ENCODE measurements around the gene C1orf94. TPM values are rescaled to one million over a fixed set of nuclear protein-coding genes. Genes with fewer than 3 reads are reported as not detected.

Gene C1orf94
- total RNA-seq, 1 experiment from 2014 or later, result not detected

DNA sequence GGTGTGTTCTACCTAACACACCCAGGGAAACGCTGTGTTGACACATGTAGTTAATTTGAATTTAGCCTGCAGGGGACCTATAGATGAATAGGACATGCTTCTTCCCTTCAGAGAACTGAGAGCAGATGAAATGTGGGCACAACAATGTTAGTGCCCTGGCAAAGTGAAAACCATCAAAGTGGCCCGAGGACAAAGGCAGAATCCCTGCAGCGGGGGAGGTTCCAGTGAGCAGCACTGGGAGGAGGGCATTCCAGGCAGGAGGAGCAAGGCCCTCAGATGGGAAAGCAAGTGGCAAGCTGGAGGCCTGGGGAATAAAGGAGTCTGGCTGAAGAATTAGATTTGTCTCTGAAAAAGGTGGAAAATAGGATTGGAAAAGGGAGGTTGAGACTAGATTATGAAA, 37.2 kb downstream of the C1orf94 start:
- Mint-ChIP-seq H3K27ac (ENCODE audit: unreplicated experiment) (no peak overlapping the region), H3K27me3 (ENCODE audit: unreplicated experiment) (no peaks in the 10 kb centered on the region), H3K4me1 (ENCODE audit: low read depth, unreplicated experiment) (no peaks in the 10 kb centered on the region), H3K36me3 (ENCODE audit: insufficient read depth, unreplicated experiment) (no peaks in the 10 kb centered on the region), H3K9me3 (ENCODE audit: low read depth, unreplicated experiment) (peaks cover 3% of the 10 kb centered on the region), H3K4me3 (ENCODE audit: low read depth, unreplicated experiment) (no peak overlapping the region)
- TF ChIP-seq, protein P1, sequence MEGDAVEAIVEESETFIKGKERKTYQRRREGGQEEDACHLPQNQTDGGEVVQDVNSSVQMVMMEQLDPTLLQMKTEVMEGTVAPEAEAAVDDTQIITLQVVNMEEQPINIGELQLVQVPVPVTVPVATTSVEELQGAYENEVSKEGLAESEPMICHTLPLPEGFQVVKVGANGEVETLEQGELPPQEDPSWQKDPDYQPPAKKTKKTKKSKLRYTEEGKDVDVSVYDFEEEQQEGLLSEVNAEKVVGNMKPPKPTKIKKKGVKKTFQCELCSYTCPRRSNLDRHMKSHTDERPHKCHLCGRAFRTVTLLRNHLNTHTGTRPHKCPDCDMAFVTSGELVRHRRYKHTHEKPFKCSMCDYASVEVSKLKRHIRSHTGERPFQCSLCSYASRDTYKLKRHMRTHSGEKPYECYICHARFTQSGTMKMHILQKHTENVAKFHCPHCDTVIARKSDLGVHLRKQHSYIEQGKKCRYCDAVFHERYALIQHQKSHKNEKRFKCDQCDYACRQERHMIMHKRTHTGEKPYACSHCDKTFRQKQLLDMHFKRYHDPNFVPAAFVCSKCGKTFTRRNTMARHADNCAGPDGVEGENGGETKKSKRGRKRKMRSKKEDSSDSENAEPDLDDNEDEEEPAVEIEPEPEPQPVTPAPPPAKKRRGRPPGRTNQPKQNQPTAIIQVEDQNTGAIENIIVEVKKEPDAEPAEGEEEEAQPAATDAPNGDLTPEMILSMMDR (IDR thresholded peaks at IDR 0.05; ENCODE audit: unreplicated experiment), result no peak
- CTCF ChIA-PET, result no interaction called here
- no peak for DNase-seq
- intact Hi-C loops (cut with micrococcal nuclease; ENCODE audit: unreplicated experiment), result no loop called here
- BruUV-seq (replicated peaks), result no TSS peak

GRCh38 chr1:34231441-34231840, 54.7 kb downstream of the C1orf94 start:
- TF ChIP-seq, protein P1 (IDR thresholded peaks at IDR 0.05; ENCODE audit: unreplicated experiment), result no peak
- Mint-ChIP-seq H3K4me1 (ENCODE audit: low read depth, unreplicated experiment) (no peaks in the 10 kb centered on the region), H3K4me3 (ENCODE audit: low read depth, unreplicated experiment) (no peak overlapping the region), H3K36me3 (ENCODE audit: insufficient read depth, unreplicated experiment) (no peaks in the 10 kb centered on the region), H3K27ac (ENCODE audit: unreplicated experiment) (no peak overlapping the region), H3K9me3 (ENCODE audit: low read depth, unreplicated experiment) (peaks cover 11% of the 10 kb centered on the region), H3K27me3 (ENCODE audit: unreplicated experiment) (peaks cover 15% of the 10 kb centered on the region)
- BruUV-seq (replicated peaks), result no TSS peak
- intact Hi-C loops (cut with micrococcal nuclease; ENCODE audit: unreplicated experiment), result no loop called here
- DNase-seq, result no peak
- CTCF ChIA-PET, result no interaction called here

DNA sequence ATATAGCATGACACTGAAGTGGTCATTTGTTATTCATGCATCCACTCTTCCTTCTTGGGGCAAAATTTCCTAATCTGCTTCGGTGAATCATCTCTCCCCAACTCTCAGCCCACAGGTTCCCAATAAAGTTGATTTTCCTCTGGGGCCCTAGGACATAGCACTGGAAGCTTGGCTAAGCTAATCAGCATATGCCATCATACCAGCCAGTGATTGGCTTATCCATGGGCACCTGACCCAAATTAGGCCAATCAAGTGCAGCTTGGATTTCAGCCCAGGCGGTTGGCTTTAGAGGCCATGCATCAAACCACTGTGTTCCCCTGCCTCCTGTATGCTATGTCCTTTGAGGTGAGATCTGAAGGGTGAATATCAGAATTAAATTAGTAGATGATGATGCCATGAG, 58.9 kb downstream of the C1orf94 start:
- Mint-ChIP-seq H3K4me1 (ENCODE audit: low read depth, unreplicated experiment) (no peaks in the 10 kb centered on the region), H3K27ac (ENCODE audit: unreplicated experiment) (no peak overlapping the region), H3K4me3 (ENCODE audit: low read depth, unreplicated experiment) (no peak overlapping the region), H3K9me3 (ENCODE audit: low read depth, unreplicated experiment) (peaks cover 16% of the 10 kb centered on the region), H3K36me3 (ENCODE audit: insufficient read depth, unreplicated experiment) (no peaks in the 10 kb centered on the region), H3K27me3 (ENCODE audit: unreplicated experiment) (peaks cover 15% of the 10 kb centered on the region)
- intact Hi-C loops (cut with micrococcal nuclease; ENCODE audit: unreplicated experiment), result no loop called here
- TF ChIP-seq, protein P1 (IDR thresholded peaks at IDR 0.05; ENCODE audit: unreplicated experiment), result no peak
- CTCF ChIA-PET, result no interaction called here
- BruUV-seq (replicated peaks), result no TSS peak
- DNase-seq, result no peak

- TF ChIP-seq, protein P1 (IDR thresholded peaks at IDR 0.05; ENCODE audit: unreplicated experiment), result no peak
- Mint-ChIP-seq H3K27ac (ENCODE audit: unreplicated experiment) (no peak overlapping the region), H3K4me3 (ENCODE audit: low read depth, unreplicated experiment) (no peak overlapping the region), H3K4me1 (ENCODE audit: low read depth, unreplicated experiment) (no peaks in the 10 kb centered on the region), H3K9me3 (ENCODE audit: low read depth, unreplicated experiment) (peaks cover 13% of the 10 kb centered on the region), H3K36me3 (ENCODE audit: insufficient read depth, unreplicated experiment) (no peaks in the 10 kb centered on the region), H3K27me3 (ENCODE audit: unreplicated experiment) (peaks cover 15% of the 10 kb centered on the region)
- CTCF ChIA-PET, result no interaction called here
- no TSS peak for BruUV-seq (replicated peaks)
- intact Hi-C loops (cut with micrococcal nuclease; ENCODE audit: unreplicated experiment), result no loop called here
- no peak for DNase-seq
Measured at GRCh38 chr1:34236089-34236488, 59.4 kb downstream of the C1orf94 start.

Data from Calu3 (cell line).